ENCODE measurements around the gene ITFG1. TPM values are rescaled to one million over a fixed set of nuclear protein-coding genes. Genes with fewer than 3 reads are reported as not detected.
A peak's percentile ranks its signal among the peaks of the same experiment; 100 is the strongest.
"Not testable (repeated sequence)": the region's sequence is repeated elsewhere in the genome, so short reads cannot be mapped to it uniquely, and the experiment has no call there.

Gene ITFG1
- total RNA-seq, 1 donor from 2014 or later: 26.1 TPM

GRCh38 chr16:47465919-47466630, 5.2 kb upstream of the ITFG1 start:
- peaks cover 20% of the 10 kb centered on the region for H3K4me1 Mint-ChIP-seq
- intact Hi-C loops (cut with micrococcal nuclease): loop anchor here (10.0 kb wide), 1 partner anchor 269 kb away; no protein-coding TSS in a partner anchor
- H3K27me3 Mint-ChIP-seq: no peaks in the 10 kb centered on the region
- no peaks in the 10 kb centered on the region for H3K36me3 Mint-ChIP-seq (ENCODE audit: low read depth)
- no peak overlapping the region for H3K27ac Mint-ChIP-seq
- no peak for DNase-seq
- no peak overlapping the region for H3K4me3 Mint-ChIP-seq
- H3K9me3 Mint-ChIP-seq: no peaks in the 10 kb centered on the region

DNA sequence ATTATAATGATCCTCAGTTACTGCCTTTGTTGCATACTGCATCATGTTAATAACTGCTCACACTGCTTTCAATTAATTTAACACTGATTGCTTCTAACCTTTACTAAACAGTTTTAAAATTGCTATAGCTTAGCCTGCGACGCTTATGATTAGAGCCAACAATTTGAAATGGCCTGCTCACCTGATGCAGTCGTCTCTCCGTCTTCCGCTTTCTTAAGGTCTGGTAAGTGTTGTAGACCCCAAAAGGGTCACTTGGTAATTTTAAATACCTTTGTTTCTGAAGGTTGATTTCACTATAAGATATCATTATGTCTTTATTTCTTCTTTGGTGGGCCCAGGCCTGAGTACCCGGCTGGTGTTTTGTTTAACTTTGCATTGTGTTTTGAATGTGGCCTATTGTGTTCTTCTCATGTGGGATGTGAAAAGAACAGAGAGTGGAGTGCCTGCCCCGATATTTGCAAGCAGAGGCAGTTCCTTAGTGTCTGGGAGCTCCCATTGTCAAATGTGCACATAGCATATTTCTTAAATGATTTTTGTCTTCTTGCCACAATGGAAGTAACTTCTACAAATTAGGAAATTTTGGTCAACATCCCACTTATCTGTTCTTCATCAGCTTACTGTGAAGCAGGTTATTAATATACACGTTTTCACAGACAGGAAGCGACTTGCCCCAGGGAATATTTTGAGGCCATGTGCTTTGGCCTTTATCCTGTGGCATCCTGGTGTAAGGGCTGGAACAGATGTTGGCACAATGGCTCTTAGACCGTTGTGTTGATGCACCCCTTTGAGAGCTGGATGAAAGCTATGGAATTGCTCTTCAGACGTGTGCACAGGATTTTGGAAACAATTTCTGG, 3.1 kb upstream of the ITFG1 start:
- Mint-ChIP-seq H3K27ac (no peak overlapping the region), H3K4me1 (peaks cover 32% of the 10 kb centered on the region), H3K27me3 (no peaks in the 10 kb centered on the region), H3K9me3 (no peaks in the 10 kb centered on the region), H3K4me3 (no peak overlapping the region), H3K36me3 (ENCODE audit: low read depth) (peaks cover 3% of the 10 kb centered on the region)
- intact Hi-C loops (cut with micrococcal nuclease): loop anchor here (5.0 to 10.0 kb wide), 2 partner anchors 271 to 777 kb away; partner anchors contain the start of genes ORC6 and VPS35
- no peak for DNase-seq

DNA sequence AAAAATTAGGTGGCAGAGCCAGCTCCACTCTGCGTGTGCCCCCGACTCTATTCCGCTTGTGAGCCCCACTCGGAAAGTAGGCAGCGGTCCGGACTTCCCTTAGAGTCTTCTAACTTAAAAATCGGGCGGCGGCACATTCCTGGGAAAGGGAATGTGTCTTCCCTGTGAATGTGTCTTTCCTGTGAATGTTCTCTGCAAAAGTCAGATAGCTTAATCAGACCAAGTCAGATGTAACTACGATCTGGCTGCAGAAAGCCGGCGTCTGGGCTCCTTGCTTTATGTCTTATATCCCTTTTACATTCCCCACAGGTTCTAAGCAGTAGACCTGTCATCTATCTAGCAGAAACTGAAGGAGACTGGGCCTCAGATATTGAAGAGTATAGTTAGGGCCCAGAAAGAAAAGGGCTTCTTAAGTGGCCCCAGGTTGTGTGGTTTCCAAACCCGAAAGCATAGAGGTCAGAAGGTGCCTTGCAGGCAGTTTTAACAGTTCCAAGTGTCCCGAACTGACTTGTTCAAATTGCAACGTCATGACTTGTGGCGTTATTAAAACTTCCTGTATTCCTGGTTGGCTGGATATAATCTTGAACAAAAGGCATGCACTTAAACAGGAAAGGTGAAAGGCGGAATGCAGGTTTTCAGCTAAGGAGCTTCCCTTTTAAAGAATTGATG, 869 bp upstream of the ITFG1 start:
- H3K36me3 Mint-ChIP-seq (ENCODE audit: low read depth): peaks cover 13% of the 10 kb centered on the region

GRCh38 chr16:47460359-47460710, 528 bp downstream of the ITFG1 start:
- peak; percentile 60 for DNase-seq
- peak overlapping the region; percentile 97 for H3K27ac Mint-ChIP-seq
- intact Hi-C loops (cut with micrococcal nuclease): loop anchor here (2.0 to 10.0 kb wide), 4 partner anchors 274 to 773 kb away; partner anchors contain the start of genes DNAJA2, NETO2, ORC6 and VPS35
- H3K4me1 Mint-ChIP-seq: peaks cover 34% of the 10 kb centered on the region
- H3K36me3 Mint-ChIP-seq (ENCODE audit: low read depth): peaks cover 17% of the 10 kb centered on the region
- H3K27me3 Mint-ChIP-seq: no peaks in the 10 kb centered on the region
- H3K4me3 Mint-ChIP-seq: peak overlapping the region; percentile 94
- H3K9me3 Mint-ChIP-seq: no peaks in the 10 kb centered on the region

More for the DNA sequence above, 869 bp upstream of the ITFG1 start:
- H3K27ac Mint-ChIP-seq: peak overlapping the region; percentile 97
- intact Hi-C loops (cut with micrococcal nuclease): loop anchor here (1.0 to 10.0 kb wide), 6 partner anchors 113 to 774 kb away; partner anchors contain the start of genes DNAJA2, NETO2, ORC6 and VPS35
- H3K27me3 Mint-ChIP-seq: no peaks in the 10 kb centered on the region
- peak overlapping the region; percentile 94 for H3K4me3 Mint-ChIP-seq
- H3K4me1 Mint-ChIP-seq: peaks cover 36% of the 10 kb centered on the region
- no peaks in the 10 kb centered on the region for H3K9me3 Mint-ChIP-seq
- DNase-seq: peak; percentile 73

GRCh38 chr16:47459603-47460002, 1.3 kb downstream of the ITFG1 start:
- H3K36me3 Mint-ChIP-seq (ENCODE audit: low read depth): peaks cover 20% of the 10 kb centered on the region
- peaks cover 32% of the 10 kb centered on the region for H3K4me1 Mint-ChIP-seq
- H3K4me3 Mint-ChIP-seq: peak overlapping the region; percentile 94
- peak overlapping the region; percentile 97 for H3K27ac Mint-ChIP-seq
- intact Hi-C loops (cut with micrococcal nuclease): loop anchor here (2.0 to 10.0 kb wide), 4 partner anchors 275 to 772 kb away; partner anchors contain the start of genes DNAJA2, NETO2, ORC6 and VPS35
- no peaks in the 10 kb centered on the region for H3K27me3 Mint-ChIP-seq
- no peaks in the 10 kb centered on the region for H3K9me3 Mint-ChIP-seq
- no peak for DNase-seq

DNA sequence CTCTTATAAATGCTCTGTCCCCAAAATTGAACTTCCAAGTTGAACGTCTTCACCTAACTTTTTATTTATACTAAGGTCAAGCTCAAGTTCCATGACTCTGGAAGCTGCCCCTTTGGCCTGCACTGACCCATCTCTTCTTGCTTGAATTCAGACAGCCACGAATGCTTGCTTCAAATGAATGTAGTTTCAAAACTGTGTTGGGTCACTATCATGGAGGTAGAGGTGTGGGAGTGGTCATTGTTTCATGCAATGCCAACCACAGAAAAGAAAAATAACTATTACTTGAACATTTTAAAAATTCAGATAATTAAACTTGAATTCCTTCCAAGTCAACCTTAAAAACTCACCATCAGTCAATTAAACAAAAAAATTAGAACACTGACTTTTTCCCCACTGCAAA, 2.5 kb downstream of the ITFG1 start:
- Mint-ChIP-seq H3K27me3 (no peaks in the 10 kb centered on the region), H3K36me3 (ENCODE audit: low read depth) (peaks cover 26% of the 10 kb centered on the region), H3K9me3 (no peaks in the 10 kb centered on the region), H3K4me1 (peaks cover 28% of the 10 kb centered on the region), H3K27ac (no peak overlapping the region), H3K4me3 (no peak overlapping the region)
- no peak for DNase-seq
- intact Hi-C loops (cut with micrococcal nuclease): no loop called here

GRCh38 chr16:47449788-47450187, 11.1 kb downstream of the ITFG1 start:
- Mint-ChIP-seq H3K36me3 (ENCODE audit: low read depth) (peaks cover 36% of the 10 kb centered on the region), H3K4me1 (peaks cover 4% of the 10 kb centered on the region)

GRCh38 chr16:47448830-47449575, 11.9 kb downstream of the ITFG1 start:
- no peak for DNase-seq
- intact Hi-C loops (cut with micrococcal nuclease): no loop called here
- H3K9me3 Mint-ChIP-seq: no peaks in the 10 kb centered on the region
- H3K27me3 Mint-ChIP-seq: no peaks in the 10 kb centered on the region
- H3K4me3 Mint-ChIP-seq: no peak overlapping the region
- no peak overlapping the region for H3K27ac Mint-ChIP-seq
- H3K4me1 Mint-ChIP-seq: peaks cover 4% of the 10 kb centered on the region
- peaks cover 34% of the 10 kb centered on the region for H3K36me3 Mint-ChIP-seq (ENCODE audit: low read depth)

More at GRCh38 chr16:47449788-47450187, 11.1 kb downstream of the ITFG1 start:
- Mint-ChIP-seq H3K27ac (no peak overlapping the region), H3K4me3 (no peak overlapping the region), H3K27me3 (no peaks in the 10 kb centered on the region), H3K9me3 (no peaks in the 10 kb centered on the region)
- DNase-seq: no peak
- intact Hi-C loops (cut with micrococcal nuclease): no loop called here

- Mint-ChIP-seq H3K9me3 (peaks cover 6% of the 10 kb centered on the region), H3K4me3 (no peak overlapping the region), H3K27me3 (no peaks in the 10 kb centered on the region), H3K27ac (no peak overlapping the region), H3K36me3 (ENCODE audit: low read depth) (peaks cover 36% of the 10 kb centered on the region), H3K4me1 (peaks cover 2% of the 10 kb centered on the region)
- DNase-seq: no peak
- intact Hi-C loops (cut with micrococcal nuclease): no loop called here
Measured at GRCh38 chr16:47446431-47446830, 14.4 kb downstream of the ITFG1 start.

- DNase-seq; intact Hi-C loops (cut with micrococcal nuclease); H3K27me3 Mint-ChIP-seq; H3K4me3 Mint-ChIP-seq; H3K4me1 Mint-ChIP-seq; H3K27ac Mint-ChIP-seq: not testable (repeated sequence)
- Mint-ChIP-seq H3K9me3 (peaks cover 14% of the 10 kb centered on the region), H3K36me3 (ENCODE audit: low read depth) (peaks cover 41% of the 10 kb centered on the region)
Measured at GRCh38 chr16:47442884-47443283, 18.0 kb downstream of the ITFG1 start.

DNA sequence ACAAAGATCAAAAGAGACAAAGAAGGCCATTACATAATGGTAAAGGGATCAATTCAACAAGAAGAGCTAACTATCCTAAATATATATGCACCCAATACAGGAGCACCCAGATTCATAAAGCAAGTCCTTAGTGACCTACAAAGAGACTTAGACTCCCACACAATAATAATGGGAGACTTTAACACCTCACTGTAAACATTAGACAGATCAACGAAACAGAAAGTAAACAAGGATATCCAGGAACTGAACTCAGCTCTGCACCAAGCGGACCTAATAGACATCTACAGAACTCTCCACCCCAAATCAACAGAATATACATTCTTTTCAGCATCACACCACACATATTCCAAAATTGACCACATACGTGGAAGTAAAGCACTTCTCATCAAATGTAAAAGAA, 20.8 kb downstream of the ITFG1 start:
- H3K27ac Mint-ChIP-seq; H3K4me1 Mint-ChIP-seq; DNase-seq; intact Hi-C loops (cut with micrococcal nuclease); H3K4me3 Mint-ChIP-seq; H3K27me3 Mint-ChIP-seq: not testable (repeated sequence)
- H3K36me3 Mint-ChIP-seq (ENCODE audit: low read depth): peaks cover 37% of the 10 kb centered on the region
- H3K9me3 Mint-ChIP-seq: peaks cover 14% of the 10 kb centered on the region

DNA sequence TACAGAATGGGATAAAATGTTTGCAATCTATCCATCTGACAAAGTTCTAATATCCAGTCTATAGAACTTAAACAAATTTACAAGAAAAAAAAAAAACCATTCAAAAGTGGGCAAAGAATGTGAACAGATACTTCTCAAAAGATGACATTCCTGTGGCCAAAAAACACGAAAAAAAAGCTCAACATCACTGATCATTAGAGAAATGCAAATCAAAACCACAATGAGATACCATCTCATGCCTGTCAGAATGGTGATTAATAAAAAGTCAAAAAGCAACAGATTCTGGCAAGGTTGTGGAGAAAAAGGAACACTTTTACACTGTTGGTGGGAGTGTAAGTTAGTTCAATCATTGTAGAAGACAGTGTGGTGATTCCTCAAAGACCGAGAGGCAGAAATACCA, 26.6 kb downstream of the ITFG1 start:
- H3K27ac Mint-ChIP-seq; H3K4me3 Mint-ChIP-seq; DNase-seq; H3K27me3 Mint-ChIP-seq; intact Hi-C loops (cut with micrococcal nuclease); H3K4me1 Mint-ChIP-seq; H3K9me3 Mint-ChIP-seq: not testable (repeated sequence)
- peaks cover 15% of the 10 kb centered on the region for H3K36me3 Mint-ChIP-seq (ENCODE audit: low read depth)

GRCh38 chr16:47431960-47432359, 28.9 kb downstream of the ITFG1 start:
- no peaks in the 10 kb centered on the region for H3K9me3 Mint-ChIP-seq
- H3K4me3 Mint-ChIP-seq: no peak overlapping the region
- no peak for DNase-seq
- H3K27me3 Mint-ChIP-seq: no peaks in the 10 kb centered on the region
- intact Hi-C loops (cut with micrococcal nuclease): no loop called here
- peaks cover 18% of the 10 kb centered on the region for H3K36me3 Mint-ChIP-seq (ENCODE audit: low read depth)
- no peak overlapping the region for H3K27ac Mint-ChIP-seq
- H3K4me1 Mint-ChIP-seq: peaks cover 4% of the 10 kb centered on the region
